KMS-11 (cell line): ENCODE data around the gene RXRA.

Experiments
- H2AFZ ChIP-seq: fragments of 200-600 bp; sonication (generic); 2 replicates; pipeline ENCODE4 v1.6.1; 2016; ENCODE audit warnings: antibody characterized with exemption, mixed run types, low read depth
- H3K27ac ChIP-seq: fragments of 200-600 bp; sonication (generic); 2 replicates; pipeline ENCODE4 v1.6.1; 2016; ENCODE audit warnings: mild to moderate bottlenecking, mixed run types
- H3K27me3 ChIP-seq: fragments of 200-600 bp; sonication (generic); 2 replicates; pipeline ENCODE4 v1.6.1; 2017; ENCODE audit warnings: mild to moderate bottlenecking, low read depth, mixed run types, moderate library complexity; ENCODE audit not compliant: insufficient read depth
- H3K36me3 ChIP-seq: fragments of 200-600 bp; sonication (generic); 2 replicates; pipeline ENCODE4 v1.6.1; 2017; ENCODE audit warnings: mild to moderate bottlenecking, mixed run types; ENCODE audit not compliant: insufficient read depth
- H3K4me1 ChIP-seq: fragments of 200-600 bp; sonication (generic); 2 replicates; pipeline ENCODE4 v1.6.1; 2016; ENCODE audit warnings: mild to moderate bottlenecking, low read depth, mixed run types; ENCODE audit not compliant: poor library complexity, severe bottlenecking
- H3K4me2 ChIP-seq: fragments of 200-600 bp; sonication (generic); 2 replicates; pipeline ENCODE4 v1.7.0; 2016; ENCODE audit warnings: mild to moderate bottlenecking, mixed run types
- H3K4me3 ChIP-seq: fragments of 200-600 bp; sonication (generic); IDR thresholded peaks from 2 replicates; pipeline ENCODE4 v1.6.1; 2017; ENCODE audit warnings: low read depth, low read length, mixed read lengths; ENCODE audit not compliant: insufficient read depth
- H3K79me2 ChIP-seq: fragments of 200-600 bp; sonication (generic); 2 replicates; pipeline ENCODE4 v1.6.1; 2016; ENCODE audit warnings: low read depth, mixed run types; ENCODE audit not compliant: insufficient read depth
- H3K9ac ChIP-seq: fragments of 200-600 bp; sonication (generic); 2 replicates; pipeline ENCODE4 v1.6.1; 2016; ENCODE audit warnings: mild to moderate bottlenecking, mixed run types
- H4K20me1 ChIP-seq: fragments of 200-600 bp; sonication (generic); 2 replicates; pipeline ENCODE4 v1.6.1; 2016; ENCODE audit warnings: mild to moderate bottlenecking, mixed run types; ENCODE audit not compliant: insufficient read depth
- TF ChIP-seq, protein P1 (sequence below): fragments of 200-600 bp; sonication (generic); conservative IDR thresholded peaks from 2 replicates; pipeline ENCODE4 v1.6.1; 2017; ENCODE audit warnings: low read depth, mild to moderate bottlenecking, antibody characterized with exemption, low read length, moderate library complexity, mixed read lengths

Gene RXRA

DNA sequence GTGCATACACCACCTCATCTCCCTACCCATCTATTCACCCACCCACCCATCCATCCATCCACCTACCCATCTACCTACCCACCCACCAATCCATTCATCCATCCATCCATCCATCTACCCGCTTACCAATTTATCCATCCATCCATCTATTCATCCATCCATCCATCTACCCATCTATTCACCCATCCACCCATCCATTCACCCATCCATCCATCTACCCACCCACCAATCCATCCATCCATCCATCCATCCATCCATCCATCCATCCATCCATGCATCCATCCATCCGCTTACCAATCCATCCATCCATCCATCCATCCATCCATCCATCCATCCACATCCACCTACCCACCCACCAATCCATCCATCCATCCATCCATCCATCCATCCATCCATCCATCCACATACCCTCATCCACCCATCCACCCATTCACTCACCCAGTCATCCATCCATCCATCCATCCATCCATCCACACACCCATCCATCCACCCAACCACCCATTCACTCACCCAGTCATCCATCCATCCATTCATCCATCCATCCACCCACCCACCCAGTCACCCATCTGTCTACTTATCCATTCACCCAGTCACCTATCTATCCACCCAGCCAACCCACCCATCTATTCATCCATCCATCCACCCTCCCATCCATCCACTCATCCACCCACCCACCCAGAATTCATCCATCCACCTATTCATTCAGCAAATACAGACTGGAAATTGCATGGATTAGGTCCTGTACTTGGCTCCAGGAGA is 125.6 kb downstream of the RXRA start:
- H3K27me3 ChIP-seq = peaks cover 50% of the 10 kb centered on the region
- H3K4me3 ChIP-seq = no peak overlapping the region
- H3K9ac ChIP-seq = no peak overlapping the region
- TF ChIP-seq, protein P1, sequence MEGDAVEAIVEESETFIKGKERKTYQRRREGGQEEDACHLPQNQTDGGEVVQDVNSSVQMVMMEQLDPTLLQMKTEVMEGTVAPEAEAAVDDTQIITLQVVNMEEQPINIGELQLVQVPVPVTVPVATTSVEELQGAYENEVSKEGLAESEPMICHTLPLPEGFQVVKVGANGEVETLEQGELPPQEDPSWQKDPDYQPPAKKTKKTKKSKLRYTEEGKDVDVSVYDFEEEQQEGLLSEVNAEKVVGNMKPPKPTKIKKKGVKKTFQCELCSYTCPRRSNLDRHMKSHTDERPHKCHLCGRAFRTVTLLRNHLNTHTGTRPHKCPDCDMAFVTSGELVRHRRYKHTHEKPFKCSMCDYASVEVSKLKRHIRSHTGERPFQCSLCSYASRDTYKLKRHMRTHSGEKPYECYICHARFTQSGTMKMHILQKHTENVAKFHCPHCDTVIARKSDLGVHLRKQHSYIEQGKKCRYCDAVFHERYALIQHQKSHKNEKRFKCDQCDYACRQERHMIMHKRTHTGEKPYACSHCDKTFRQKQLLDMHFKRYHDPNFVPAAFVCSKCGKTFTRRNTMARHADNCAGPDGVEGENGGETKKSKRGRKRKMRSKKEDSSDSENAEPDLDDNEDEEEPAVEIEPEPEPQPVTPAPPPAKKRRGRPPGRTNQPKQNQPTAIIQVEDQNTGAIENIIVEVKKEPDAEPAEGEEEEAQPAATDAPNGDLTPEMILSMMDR = no peak
- no peaks in the 10 kb centered on the region for H3K36me3 ChIP-seq
- no peak overlapping the region for H2AFZ ChIP-seq
- no peaks in the 10 kb centered on the region for H3K79me2 ChIP-seq
- no peak overlapping the region for H3K27ac ChIP-seq
- H4K20me1 ChIP-seq = no peaks in the 10 kb centered on the region
- H3K4me2 ChIP-seq = no peak overlapping the region
- H3K4me1 ChIP-seq = no peaks in the 10 kb centered on the region

DNA sequence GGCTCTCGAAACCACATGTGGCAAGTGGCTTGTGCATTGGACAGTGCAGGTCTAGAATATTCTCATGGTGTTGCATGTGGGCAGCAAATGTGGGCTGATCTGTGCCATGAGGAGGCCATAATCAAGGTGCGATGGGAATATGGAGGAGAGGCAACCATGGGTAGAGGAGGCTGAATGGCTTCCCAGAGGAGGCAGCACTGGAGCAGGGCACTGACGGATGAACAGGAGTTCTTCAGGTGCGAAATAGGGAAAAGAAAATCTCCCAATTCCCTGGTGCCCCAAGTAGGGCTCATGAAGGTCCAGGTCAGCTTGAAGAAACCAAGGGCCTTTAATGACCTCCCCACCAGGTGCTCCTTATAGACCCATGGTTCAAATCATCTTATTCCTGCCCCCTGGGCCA is 126.5 kb downstream of the RXRA start:
- no peak overlapping the region for H3K27ac ChIP-seq
- H3K4me3 ChIP-seq = no peak overlapping the region
- H3K79me2 ChIP-seq = no peaks in the 10 kb centered on the region
- H4K20me1 ChIP-seq = no peaks in the 10 kb centered on the region
- TF ChIP-seq, protein P1 = no peak
- H3K36me3 ChIP-seq = no peaks in the 10 kb centered on the region
- H2AFZ ChIP-seq = no peak overlapping the region
- H3K27me3 ChIP-seq = peaks cover 50% of the 10 kb centered on the region
- H3K9ac ChIP-seq = no peak overlapping the region
- H3K4me2 ChIP-seq = no peak overlapping the region
- no peaks in the 10 kb centered on the region for H3K4me1 ChIP-seq

DNA sequence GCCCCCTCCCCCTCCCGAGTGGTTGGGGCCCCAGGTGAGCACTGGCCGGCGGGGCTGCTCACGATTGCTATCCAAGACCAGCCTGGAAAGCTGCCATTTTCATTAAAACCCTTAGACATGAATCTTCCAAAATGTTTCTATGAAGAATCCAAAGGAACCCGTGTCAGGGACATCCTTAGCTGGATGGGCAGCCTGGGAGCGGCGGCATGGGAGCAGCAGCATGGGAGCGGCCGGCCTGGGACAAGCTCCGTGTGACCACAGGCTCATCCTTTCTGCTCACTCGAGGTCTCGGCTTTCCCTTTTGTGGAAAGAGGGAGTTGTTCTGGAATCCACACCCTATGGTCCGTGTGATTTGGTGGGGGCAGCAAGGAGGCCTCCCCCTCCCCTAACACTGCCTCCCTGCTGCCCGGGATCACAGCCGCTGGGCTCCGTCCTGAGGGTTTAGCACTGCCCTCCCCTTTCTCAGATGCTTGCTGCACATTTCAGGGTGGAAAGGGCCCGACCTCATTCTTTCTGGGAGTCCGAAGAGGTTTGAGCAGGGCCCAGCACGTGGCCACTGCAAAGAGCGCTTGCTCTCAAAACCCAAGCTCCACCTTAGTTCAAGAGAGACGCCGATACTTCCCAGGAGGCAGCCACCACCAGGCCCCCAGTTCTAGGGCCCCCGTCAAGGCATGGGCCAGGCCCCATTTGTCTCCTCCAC is 127.7 kb downstream of the RXRA start:
- no peak overlapping the region for H3K4me3 ChIP-seq
- no peaks in the 10 kb centered on the region for H4K20me1 ChIP-seq
- H3K27ac ChIP-seq = no peak overlapping the region
- TF ChIP-seq, protein P1 = no peak
- peaks cover 56% of the 10 kb centered on the region for H3K27me3 ChIP-seq
- H3K4me1 ChIP-seq = no peaks in the 10 kb centered on the region
- no peaks in the 10 kb centered on the region for H3K36me3 ChIP-seq
- H3K79me2 ChIP-seq = no peaks in the 10 kb centered on the region
- H3K9ac ChIP-seq = no peak overlapping the region
- H2AFZ ChIP-seq = no peak overlapping the region
- no peak overlapping the region for H3K4me2 ChIP-seq

DNA sequence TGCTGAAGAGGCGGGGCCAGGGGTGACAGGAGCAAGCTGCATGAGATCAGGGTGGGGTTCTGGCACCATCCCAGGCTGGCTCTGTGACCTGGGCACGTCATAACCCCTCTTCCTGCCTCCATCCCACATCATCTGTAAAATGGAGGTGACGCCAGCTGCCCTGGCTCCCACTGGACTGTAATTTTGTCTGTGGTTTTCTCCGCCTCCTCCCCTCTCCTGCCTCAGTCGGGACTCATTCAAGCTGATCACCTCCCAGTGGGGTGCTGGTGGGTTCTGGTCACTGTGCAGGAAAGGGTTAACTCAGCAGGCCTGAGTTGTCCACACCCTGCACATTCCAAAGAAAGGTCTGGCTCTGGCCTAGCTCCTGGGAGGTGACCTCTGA is 128.2 kb downstream of the RXRA start:
- H3K27me3 ChIP-seq = peaks cover 60% of the 10 kb centered on the region
- H2AFZ ChIP-seq = no peak overlapping the region
- no peaks in the 10 kb centered on the region for H3K36me3 ChIP-seq
- no peak overlapping the region for H3K4me3 ChIP-seq
- no peaks in the 10 kb centered on the region for H3K79me2 ChIP-seq
- TF ChIP-seq, protein P1 = no peak
- no peaks in the 10 kb centered on the region for H3K4me1 ChIP-seq
- no peak overlapping the region for H3K9ac ChIP-seq
- H3K4me2 ChIP-seq = no peak overlapping the region
- no peak overlapping the region for H3K27ac ChIP-seq
- H4K20me1 ChIP-seq = no peaks in the 10 kb centered on the region
